RPMI8226 (cell line): ENCODE results near the gene USP7.

Source experiments
- DNase-seq: peaks from one replicate; pipeline ENCODE4 v3.0.0-alpha.2; 2015

USP7 gene

GRCh38 chr16:8950580-8951077 lies 13.1 kb downstream of the USP7 start:
- DNase-seq, result no peak

- DNase-seq, result no peak
Observed at GRCh38 chr16:8949536-8950418, 13.9 kb downstream of the USP7 start.

- DNase-seq, result no peak
Observed at GRCh38 chr16:8948831-8949230, 14.9 kb downstream of the USP7 start.

- no peak for DNase-seq
Observed at GRCh38 chr16:8948069-8948593, 15.6 kb downstream of the USP7 start.

- no peak for DNase-seq
Observed at GRCh38 chr16:8946544-8946943, 17.2 kb downstream of the USP7 start.

- no peak for DNase-seq
Observed at GRCh38 chr16:8945626-8946296, 17.9 kb downstream of the USP7 start.

- peak; percentile 13 for DNase-seq
Observed at GRCh38 chr16:8943966-8944759, 19.5 kb downstream of the USP7 start.

- no peak for DNase-seq
Observed at GRCh38 chr16:8943001-8943763, 20.5 kb downstream of the USP7 start.

GRCh38 chr16:8941718-8942344 lies 21.9 kb downstream of the USP7 start:
- no peak for DNase-seq

- no peak for DNase-seq
Observed at GRCh38 chr16:8937803-8938202, 25.9 kb downstream of the USP7 start.

- peak; percentile 79 for DNase-seq
Observed at GRCh38 chr16:8936421-8936820, 27.3 kb downstream of the USP7 start.

- DNase-seq, result peak; percentile 31
Observed at GRCh38 chr16:8935989-8936388, 27.7 kb downstream of the USP7 start.

- no peak for DNase-seq
Observed at GRCh38 chr16:8934601-8935000, 29.1 kb downstream of the USP7 start.

- peak; percentile 48 for DNase-seq
Observed at GRCh38 chr16:8931859-8932258, 31.8 kb downstream of the USP7 start.

- no peak for DNase-seq
Observed at GRCh38 chr16:8929086-8929748, 34.5 kb downstream of the USP7 start.

GRCh38 chr16:8928467-8928957 lies 35.2 kb downstream of the USP7 start:
- DNase-seq, result no peak

GRCh38 chr16:8926827-8927226 lies 36.9 kb downstream of the USP7 start:
- DNase-seq, result no peak

- DNase-seq, result no peak
Observed at GRCh38 chr16:8925455-8925854, 38.3 kb downstream of the USP7 start.

- no peak for DNase-seq
Observed at GRCh38 chr16:8924214-8924613, 39.5 kb downstream of the USP7 start.

- no peak for DNase-seq
Observed at GRCh38 chr16:8923199-8923598, 40.5 kb downstream of the USP7 start.
